ENCODE data around the gene KIF1C. TPM values are rescaled to one million over a fixed set of nuclear protein-coding genes. Genes with fewer than 3 reads are reported as not detected.

The KIF1C gene
- total and polyA plus RNA-seq, 9 of the 15 experiments (the other 6 are each of a cell fraction or from before 2014, with no cell fraction given) = 0.38 to 68.4 (median 25.1) TPM

- TF ChIP-seq ZNF740 (CRISPR knock-in tag; IDR thresholded peaks at IDR 0.05) = peak; percentile 94
- peak in 1 of 2 experiments; percentile 80; a peak in 2 of 4 replicates for TF ChIP-seq ZNF740 (tag; IDR thresholded peaks at IDR 0.05)
- TF ChIP-seq HMGN3 (IDR thresholded peaks at IDR 0.05; ENCODE audit: borderline replicate concordance, extremely low read depth, insufficient read length, low read depth, low read length) = peak; percentile 88
- peak; percentile 59 for TF ChIP-seq TAF1 (IDR thresholded peaks at IDR 0.05; ENCODE audit: control insufficient read depth, extremely low read depth, insufficient read depth, low read length, severe bottlenecking)
- TF ChIP-seq MED1 (CRISPR knock-in tag; IDR thresholded peaks at IDR 0.05; ENCODE audit: borderline replicate concordance) = no peak
- 0 out of 2 replicates have a peak, but pooled peaks have one; percentile 56 for TF ChIP-seq NBN (IDR thresholded peaks at IDR 0.05; ENCODE audit: low read depth)
- TF ChIP-seq HDAC3 (IDR thresholded peaks at IDR 0.05; ENCODE audit: borderline replicate concordance, partially characterized antibody) = no peak
- TF ChIP-seq MYBL2 (IDR thresholded peaks at IDR 0.05; ENCODE audit: low read depth) = no peak
- no peak for TF ChIP-seq MYBL2 (CRISPR knock-in tag; IDR thresholded peaks at IDR 0.05; ENCODE audit: borderline replicate concordance)
- TF ChIP-seq SIX5 (IDR thresholded peaks at IDR 0.05; ENCODE audit: borderline replicate concordance in 1 of 2, insufficient read depth in 1 of 2, low read depth in 1 of 2, low read length in 2 of 2) = peak; percentile 17 to 25; a peak in 1 of 4 replicates
- peak; percentile 97 for TF ChIP-seq ZBTB7A (IDR thresholded peaks at IDR 0.05; ENCODE audit: borderline replicate concordance, control insufficient read depth, low read depth, low read length)
- TF ChIP-seq HNRNPUL1 (IDR thresholded peaks at IDR 0.05; ENCODE audit: low read length) = no peak
- no peak for TF ChIP-seq TAF7 (tag; IDR thresholded peaks at IDR 0.05)
- TF ChIP-seq ZNF143 (CRISPR knock-in tag; IDR thresholded peaks at IDR 0.05) = no peak
- no peak for TF ChIP-seq MEF2A (IDR thresholded peaks at IDR 0.05; ENCODE audit: control insufficient read depth, low read depth, low read length)
- TF ChIP-seq CBX3 (IDR thresholded peaks at IDR 0.05; ENCODE audit: borderline replicate concordance in 1 of 2, low read length in 2 of 2) = peak in 1 of 2 experiments; percentile 67; a peak in 1 of 3 replicates
- peak in 1 of 2 experiments; percentile 60; a peak in 2 of 4 replicates for TF ChIP-seq SIN3A (IDR thresholded peaks at IDR 0.05; ENCODE audit: borderline replicate concordance in 2 of 2, control insufficient read depth in 1 of 2, low read depth in 2 of 2, low read length in 2 of 2)
- no peak for TF ChIP-seq ZNF589 (CRISPR knock-in tag; IDR thresholded peaks at IDR 0.05; ENCODE audit: low read depth)
- peak; percentile 89 for TF ChIP-seq ATF7 (IDR thresholded peaks at IDR 0.05)
- no peak for TF ChIP-seq BRD9 (IDR thresholded peaks at IDR 0.05; ENCODE audit: low read depth, partially characterized antibody)
- no peak for TF ChIP-seq ZNF165 (CRISPR knock-in tag; IDR thresholded peaks at IDR 0.05; ENCODE audit: borderline replicate concordance)
- no peak for TF ChIP-seq CHD4 (IDR thresholded peaks at IDR 0.05; ENCODE audit: insufficient read depth, insufficient replicate concordance, low read depth, low read length, poor library complexity, severe bottlenecking)
- TF ChIP-seq ZNF444 (CRISPR knock-in tag; IDR thresholded peaks at IDR 0.05) = no peak
- no peak for TF ChIP-seq ETV6 (IDR thresholded peaks at IDR 0.05; ENCODE audit: borderline replicate concordance in 1 of 2, low read depth in 2 of 2, low read length in 1 of 2)
- 0 out of 2 replicates have a peak, but pooled peaks have one; percentile 69 for TF ChIP-seq ETV6 (CRISPR knock-in tag; IDR thresholded peaks at IDR 0.05; ENCODE audit: borderline replicate concordance)
- no peak for TF ChIP-seq LEF1 (IDR thresholded peaks at IDR 0.05)
Observed at GRCh38 chr17:4986951-4987766, 10.6 kb upstream of the KIF1C start, which contains the start of gene CAMTA2 (continued).

Measured in K562 (cell line).